ENCODE results near the gene ITM2C.

The ITM2C gene, protein sequence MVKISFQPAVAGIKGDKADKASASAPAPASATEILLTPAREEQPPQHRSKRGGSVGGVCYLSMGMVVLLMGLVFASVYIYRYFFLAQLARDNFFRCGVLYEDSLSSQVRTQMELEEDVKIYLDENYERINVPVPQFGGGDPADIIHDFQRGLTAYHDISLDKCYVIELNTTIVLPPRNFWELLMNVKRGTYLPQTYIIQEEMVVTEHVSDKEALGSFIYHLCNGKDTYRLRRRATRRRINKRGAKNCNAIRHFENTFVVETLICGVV

DNA sequence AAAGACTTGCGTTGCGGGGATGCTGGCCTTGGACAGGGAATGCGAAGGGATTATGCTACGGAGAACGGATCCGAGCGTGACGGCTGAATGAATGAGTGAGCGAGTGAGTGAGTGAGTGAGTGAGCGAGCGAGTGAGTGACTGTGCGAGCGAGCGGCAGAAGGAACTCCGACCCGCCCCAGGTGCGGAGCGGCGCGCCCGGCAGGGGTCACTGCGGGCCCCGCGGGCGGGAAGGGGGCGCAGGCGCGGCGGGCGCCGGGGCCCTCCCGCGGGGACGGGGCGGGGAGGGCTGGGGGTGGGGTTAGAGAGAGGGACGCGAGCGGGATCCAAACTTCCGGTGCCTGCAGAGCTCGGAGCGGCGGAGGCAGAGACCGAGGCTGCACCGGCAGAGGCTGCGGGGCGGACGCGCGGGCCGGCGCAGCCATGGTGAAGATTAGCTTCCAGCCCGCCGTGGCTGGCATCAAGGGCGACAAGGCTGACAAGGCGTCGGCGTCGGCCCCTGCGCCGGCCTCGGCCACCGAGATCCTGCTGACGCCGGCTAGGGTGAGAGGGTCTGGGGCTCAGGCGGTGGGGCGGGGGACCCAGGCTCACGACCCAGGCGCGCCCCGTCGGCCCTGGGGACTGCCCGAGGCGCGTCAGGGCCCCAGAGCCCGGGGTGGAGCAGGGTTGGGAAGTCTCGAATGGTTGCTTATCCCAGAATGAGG is at the start of gene ITM2C:
Gene ITM2C (plus strand): TSS at position 338 of the 702 bp plus-strand sequence. CDS start 84 bp downstream, at position 422.
- DNase-seq (ENCODE audit: low read depth in 2 of 2) = peak; percentile 62

DNA sequence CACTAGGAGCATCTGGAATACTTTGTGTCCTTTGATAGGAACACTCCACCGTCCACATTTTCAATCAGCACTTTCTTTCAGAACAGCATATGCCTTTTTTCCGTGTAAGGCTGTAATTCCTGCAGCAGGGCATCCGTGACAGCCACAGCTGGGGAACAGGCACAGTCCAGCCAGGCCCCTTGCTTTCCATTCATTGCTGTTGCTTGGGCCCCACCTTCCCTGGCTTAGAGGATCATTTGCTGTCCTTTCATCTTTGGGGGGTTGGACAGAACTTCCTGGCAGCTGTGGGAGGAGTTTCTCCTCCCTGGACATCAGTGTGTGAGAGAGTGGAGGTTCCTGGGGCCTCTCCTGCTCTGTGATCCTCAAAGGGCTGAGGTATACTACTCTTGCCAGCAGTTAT is 49.7 kb upstream of the ITM2C start:
- no peak for DNase-seq (ENCODE audit: low read depth in 2 of 2)

DNA sequence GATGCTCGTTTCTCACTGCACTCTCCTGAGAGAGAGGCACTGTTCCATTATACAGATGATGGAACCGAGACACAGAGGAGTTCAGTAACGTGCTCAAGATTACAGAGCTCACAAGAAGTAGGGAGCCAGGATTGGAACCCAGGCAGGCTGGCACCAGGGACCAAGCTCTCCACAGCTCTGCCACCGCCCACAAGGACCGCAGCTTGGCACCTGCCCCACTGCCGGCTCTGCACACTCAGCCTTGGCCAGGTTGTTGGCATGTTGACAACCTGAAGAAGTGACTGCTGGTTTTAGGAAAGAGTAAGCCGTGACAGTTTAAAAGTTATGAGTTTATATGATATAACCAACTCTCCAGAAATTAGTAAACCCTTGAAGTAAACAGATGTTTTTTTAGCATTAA is 48.0 kb upstream of the ITM2C start:
- no peak for DNase-seq (ENCODE audit: low read depth in 2 of 2)

DNA sequence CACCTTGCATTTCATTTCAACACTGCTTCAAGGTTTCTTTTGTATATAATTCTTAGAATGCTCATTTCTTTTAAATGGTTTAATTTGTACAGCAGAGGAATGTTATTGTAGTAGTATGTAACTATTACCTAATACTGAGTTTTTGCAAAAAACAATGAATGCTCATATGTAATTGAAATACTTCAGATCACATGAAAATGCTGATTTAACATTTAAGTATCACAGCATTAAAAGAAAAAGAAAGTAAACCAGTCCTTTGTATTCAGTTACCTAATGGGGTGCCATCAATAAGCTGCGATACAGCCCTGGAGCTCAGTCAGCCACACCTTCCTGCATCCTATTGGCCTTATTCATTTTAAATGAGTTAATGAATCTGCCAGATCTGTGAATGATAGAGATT is 45.3 kb upstream of the ITM2C start:
- DNase-seq (ENCODE audit: low read depth in 2 of 2) = no peak

DNA sequence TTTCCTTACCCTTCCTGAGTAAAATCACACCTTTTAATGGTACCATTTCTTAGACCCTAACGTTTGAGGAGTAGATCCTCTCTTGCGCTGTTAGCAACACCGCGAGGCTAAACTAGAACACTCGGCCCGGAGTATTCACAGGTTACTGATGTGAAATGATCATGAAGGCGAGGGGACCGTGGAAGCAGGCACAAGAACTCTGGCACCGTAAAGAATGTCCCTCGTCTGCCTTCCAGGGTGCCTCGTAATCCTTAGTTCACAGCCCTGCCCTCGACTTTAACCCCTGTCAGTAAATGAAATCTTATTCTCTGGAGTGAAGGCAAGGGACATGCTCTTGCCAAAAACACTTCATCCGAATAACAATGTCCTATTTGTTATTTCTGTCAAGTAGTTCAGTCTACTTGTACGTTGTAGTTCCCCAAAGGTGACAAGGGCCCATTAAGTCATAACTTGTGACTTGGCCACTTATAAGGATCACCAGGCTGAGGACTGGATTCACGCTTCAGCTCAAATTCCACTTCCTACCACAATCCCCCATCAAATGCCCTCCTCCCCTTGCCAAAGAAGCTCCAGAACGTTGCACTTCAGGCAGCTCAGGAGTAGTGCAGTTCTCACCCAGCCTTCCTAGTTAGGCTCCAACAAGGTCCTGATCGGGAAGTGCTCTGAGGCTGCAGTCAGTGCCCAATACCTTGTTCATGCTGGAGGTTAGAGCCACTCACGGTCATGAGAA is 43.3 kb upstream of the ITM2C start:
- DNase-seq (ENCODE audit: low read depth in 2 of 2) = no peak

DNA sequence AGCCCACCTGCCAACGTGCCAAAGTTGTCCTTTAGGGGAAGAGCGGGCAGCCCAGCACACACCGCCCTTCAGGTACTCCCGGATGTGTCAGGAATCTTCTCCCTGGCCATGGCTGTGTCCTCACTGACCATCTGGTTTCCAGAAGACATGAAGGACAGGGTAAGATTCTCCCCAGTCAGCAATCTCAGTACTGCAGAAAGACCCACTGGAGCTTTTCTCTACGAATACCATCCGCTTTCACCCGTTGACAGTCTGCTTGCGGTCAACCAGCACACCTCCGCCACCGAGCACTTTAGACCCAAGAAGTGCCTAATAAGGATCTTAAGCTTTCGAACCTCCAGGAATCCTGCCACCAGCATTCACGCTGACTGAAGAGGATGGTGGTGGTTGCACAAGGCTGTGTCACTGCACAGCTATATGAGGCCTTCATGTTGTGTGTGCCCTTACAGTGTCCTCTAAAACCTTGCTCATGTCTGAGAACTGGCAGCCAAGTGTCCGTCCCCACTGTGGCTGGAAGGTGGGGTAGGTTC is 42.7 kb upstream of the ITM2C start:
- no peak for DNase-seq (ENCODE audit: low read depth in 2 of 2)

DNA sequence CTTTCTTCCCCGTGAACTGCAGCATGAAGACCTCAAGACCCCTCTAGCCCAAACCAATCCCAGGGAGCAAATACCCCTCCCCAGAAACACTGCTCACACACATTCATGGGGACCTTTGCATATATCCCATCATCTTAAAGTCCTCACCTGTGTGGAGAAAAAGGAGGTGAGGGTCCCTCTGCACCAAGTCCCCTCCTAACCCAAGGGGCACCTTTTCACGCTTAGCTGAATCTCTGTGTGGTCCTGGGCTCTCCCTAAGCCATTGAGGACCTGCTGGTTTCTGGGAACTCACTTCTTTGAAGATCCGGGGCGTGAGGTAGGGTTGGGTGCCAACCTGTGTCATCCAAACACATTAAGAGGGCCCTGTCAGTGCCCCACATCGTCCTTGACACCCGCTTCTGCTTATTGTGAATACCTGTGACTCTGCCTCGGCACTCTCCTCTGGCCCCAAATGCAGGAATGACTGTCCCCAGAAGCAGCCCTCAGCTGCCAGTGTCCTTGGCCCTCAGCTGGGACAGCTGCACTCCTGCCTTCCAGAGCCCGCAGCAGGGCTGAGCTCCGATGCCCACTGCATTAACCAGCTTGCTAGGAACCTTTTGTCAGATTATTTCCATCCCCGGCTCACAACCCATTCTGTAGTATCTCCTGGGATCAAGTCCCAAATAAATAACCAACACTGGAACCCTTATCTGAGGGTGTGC is 41.3 kb upstream of the ITM2C start:
- DNase-seq (ENCODE audit: low read depth in 2 of 2) = no peak

DNA sequence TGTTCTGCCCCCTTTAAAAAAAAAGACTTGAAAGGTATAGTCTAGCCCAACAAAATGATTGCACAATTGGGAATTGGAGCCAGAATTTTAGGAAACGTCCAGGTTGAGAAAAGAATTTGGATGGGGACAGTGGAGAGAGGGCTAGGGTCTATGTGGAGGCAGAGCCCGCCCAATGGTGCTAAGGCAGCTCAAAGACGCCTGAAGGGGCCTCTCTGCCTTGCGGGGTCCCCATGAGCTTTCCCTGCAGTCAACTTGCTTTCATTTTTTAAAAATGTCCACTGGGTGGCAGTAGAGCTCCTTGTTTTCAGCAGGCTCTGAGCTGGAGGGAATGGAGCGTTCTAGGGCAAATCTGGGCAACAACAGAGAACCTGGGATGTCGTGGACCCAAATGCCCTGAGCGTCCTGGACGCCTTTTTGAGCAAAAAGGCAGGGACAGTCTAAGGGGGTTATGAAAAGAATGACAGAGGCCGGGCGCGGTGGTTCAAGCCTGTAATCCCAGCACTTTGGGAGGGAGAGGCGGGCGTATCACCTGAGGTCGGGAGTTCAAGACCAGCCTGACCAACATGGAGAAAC is 40.2 kb upstream of the ITM2C start:
- DNase-seq (ENCODE audit: low read depth in 2 of 2) = peak in 1 of 2 donors; percentile 50

DNA sequence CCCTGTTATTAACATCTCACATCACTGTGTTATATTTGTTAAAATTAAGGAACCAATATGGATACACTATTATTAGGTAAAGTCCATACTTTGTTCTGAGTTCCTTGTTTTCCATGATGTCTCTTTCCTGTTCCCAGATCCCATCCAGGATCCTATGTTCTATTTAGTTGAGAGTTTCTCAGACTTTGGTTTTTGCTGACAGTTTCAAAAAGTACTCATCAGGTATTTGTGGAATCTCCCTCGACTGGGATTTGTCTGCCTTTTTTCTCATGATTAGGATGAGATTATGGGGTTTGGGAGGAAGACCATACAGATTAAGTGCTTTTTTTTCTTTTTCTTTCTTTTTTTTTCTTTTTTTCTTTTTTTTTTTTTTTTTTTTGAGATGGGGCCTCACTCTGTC is 39.4 kb upstream of the ITM2C start:
- no peak for DNase-seq (ENCODE audit: low read depth in 2 of 2)

DNA sequence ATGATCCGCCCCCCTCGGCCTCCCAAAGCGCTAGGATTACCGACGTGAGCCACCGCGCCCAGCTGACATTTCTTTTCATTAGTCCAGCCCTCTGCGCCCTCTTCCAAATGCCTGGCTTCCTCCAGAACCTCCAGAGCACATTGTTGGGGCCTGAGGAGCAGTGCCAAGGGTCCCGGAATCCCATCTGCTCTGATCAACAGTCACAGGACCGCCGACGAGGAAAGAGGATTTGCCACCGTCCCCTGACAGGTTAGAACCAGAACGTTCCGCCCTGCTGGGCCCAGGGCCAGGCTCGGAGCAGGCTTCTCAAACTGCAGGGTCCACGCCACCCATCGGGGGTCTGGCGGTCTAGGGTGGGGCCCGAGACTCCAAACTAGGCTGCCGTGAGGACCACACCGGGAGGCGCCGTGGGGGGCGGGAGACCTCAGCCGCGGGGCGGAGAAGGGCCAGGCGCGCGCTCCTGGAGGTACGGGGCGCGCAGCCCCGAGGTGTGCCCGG is 36.9 kb upstream of the ITM2C start:
- no peak for DNase-seq (ENCODE audit: low read depth in 2 of 2)

DNA sequence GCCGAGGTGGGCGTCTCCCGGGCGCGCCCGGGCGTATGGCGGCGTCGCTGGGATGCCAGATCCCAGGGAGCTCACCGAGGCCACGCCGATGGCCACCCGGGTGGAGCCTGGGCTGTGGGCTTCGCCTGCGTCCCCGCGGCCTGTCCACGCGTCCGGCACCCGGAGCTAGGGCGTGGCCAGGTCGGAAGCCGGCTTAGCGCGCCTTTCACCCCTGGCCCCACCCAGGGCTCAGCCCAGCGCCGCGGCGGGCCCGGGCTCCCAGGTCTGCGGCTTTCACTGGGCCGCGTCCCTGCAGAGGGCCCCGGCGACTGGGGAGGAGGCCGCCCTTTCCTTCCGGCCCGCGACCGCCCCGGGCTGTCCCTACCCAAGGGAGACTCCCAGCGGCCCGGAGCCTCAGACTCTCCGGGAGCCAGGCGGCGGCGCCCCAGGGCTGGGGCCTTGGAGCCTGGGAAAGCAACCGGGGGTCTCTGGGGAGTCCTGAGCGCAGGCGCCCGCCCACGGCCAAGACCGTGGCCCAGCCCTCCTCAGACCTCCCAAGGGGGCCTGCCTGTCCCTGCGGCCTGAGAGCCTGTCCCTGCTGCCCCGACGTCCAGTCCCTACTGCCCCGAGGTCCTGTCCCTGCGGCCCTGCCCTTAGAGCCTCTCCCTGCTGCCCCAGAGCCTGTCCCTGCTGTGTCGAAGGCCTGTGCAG is 36.3 kb upstream of the ITM2C start:
- DNase-seq (ENCODE audit: low read depth in 2 of 2) = no peak

DNA sequence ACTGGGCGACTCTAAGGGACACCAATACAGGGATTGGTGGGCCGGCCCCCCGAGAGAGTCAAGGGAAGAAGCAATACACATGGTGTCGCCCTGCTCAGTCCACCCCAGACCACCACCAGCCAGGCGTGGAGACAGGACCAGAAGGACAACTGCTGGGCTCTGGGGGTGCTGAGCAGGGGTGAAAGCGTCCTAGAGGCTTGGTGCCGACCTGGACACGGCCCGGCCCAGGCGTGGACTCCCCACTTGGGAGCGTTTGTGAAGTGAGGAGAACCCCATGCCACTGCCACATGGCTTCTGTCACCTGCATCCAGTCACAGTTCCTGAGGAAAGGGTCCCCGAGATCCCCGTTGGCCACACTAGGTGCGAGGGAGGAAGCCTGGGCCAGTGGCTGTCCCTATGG is 35.4 kb upstream of the ITM2C start:
- DNase-seq (ENCODE audit: low read depth in 2 of 2) = no peak

DNA sequence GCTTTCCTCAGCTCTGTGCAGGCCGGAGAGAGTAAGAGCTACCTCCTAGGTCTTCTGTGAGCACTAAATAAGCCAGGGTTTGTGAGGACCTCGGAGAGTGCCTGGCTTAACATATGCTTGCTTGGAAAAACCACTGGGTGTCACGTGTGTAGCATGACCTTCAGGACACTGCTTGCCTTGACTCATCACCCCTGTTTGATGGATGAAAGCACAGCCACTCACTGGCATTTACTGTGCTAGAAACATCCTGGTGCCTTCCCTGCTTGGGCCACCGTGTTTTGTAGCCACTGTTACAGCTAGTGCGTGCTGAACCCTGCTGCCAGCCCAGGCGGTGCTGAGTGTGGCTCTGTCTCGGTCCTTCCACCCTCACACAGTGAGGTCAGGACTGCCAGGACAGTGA is 34.8 kb upstream of the ITM2C start:
- no peak for DNase-seq (ENCODE audit: low read depth in 2 of 2)

DNA sequence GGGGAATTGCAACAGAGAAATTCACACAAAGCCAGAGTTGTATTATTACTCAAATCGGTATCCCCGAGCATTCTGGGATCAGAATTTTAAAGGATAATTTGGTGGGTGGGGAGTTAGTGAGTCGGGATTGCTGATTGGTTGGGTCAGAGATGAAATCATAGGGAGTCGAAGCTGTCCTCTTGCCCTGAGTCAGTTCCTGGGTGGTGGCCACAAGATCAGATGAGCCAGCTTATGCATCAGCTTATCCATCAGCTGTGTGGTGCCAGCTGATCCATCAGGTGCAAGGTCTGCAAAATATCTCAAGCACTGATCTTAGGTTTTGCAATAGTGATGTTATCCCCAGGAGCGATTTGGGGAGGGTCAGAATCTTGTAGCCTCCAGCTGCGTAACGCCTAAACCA is 34.3 kb upstream of the ITM2C start:
- DNase-seq (ENCODE audit: low read depth in 2 of 2) = no peak

DNA sequence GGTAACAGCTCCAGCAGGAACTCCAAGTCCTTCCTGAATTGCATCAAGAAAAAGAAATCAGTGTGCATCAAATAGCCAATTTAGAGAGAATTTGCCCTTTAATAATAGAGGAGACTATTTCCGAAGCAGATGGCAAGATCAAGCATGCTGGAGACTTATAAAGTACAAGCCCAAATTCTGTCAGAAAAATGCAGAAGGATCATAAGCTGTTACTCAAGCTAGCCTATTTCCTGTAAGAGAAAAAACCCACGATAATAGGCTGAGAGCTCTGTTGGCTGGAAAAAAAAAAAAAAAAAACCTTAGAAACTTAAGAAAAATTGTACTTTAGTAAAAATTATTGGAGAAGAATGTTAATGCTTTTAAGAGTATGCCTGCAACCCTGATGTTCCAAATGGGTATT is 24.4 kb upstream of the ITM2C start:
- no peak for DNase-seq (ENCODE audit: low read depth in 2 of 2)

DNA sequence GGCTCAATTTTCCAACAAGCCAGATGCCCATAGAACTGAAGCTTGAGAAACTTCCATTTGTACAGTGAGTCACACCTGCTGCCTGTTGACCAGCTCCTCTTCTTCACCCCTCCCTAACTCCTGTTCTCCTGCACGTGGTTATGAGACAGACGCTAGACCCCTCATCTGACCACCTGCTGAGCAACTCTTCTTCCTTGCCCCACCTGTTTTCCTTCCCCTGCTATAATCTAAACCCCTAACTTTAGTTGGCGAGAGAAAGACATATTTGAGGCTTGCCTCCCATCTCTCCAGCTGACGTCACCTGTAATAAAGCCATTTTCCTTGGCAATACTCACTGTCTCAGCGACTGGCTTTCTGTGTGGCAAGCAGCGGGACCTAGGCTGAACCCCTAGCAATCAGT is 22.3 kb upstream of the ITM2C start:
- no peak for DNase-seq (ENCODE audit: low read depth in 2 of 2)

DNA sequence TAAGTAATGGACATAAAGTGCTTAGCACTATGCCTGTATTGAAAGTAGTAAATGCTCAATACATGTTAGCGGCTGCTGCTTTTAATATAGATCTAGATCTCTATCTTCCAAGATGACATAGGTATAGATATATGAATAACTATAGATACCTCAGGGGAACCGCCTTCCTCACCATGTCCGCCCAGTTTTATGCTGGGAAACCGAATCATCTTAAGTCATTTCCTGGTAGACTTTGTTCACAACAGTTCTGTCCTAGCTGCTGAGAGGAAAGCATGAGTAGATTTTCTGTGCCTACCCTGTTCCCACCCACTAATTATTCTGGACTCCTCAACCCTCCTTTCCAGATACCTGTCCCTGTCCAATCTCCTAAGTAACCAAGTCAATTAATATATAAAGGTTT is 21.6 kb upstream of the ITM2C start:
- DNase-seq (ENCODE audit: low read depth in 2 of 2) = no peak

DNA sequence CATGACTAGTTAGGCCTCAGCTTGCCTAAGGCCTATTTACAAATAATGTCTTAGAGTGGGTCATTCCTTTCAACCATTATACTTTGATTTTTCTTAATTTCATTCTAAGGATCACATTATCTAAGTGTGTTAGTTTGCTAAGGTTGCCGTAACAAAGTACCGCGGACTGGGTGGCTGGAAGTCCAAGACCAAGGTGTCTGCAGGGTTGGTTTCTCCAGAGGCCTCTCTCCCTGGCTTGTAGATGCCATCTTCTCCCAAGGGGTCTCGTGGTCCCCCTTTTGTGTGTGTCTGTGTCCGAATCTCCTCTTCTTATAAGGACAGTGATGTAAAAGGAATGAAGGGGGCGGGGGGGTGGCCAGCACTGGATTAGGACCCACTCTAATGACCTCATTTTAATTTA is 18.4 kb upstream of the ITM2C start:
- DNase-seq (ENCODE audit: low read depth in 2 of 2) = no peak

DNA sequence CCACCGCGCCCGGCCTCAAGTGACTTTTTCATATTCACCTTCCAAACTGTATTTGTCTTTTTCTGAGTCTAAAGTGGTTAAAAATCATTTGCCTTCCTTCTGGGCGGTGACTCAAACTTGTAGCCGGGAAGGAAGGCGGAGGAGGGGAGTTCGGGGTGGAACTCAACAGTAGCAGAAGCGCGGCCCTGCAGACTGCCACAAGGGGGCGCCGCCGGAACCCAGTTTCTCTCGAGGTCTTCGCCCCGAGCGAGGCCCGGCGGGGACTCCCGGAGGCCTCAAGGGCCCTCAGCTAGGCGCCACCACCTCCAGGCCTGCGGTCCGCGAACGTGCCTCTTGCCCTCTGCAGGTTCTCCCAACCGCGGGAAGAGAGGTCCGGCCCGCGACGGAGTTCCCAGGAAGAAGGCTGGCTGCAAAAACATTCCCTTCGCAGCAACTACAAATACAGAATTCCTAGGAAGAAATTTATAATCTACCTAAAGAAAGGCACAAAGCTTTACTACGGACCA is 16.8 kb upstream of the ITM2C start:
- peak; percentile 92 to 98 for DNase-seq (ENCODE audit: low read depth in 2 of 2)

DNA sequence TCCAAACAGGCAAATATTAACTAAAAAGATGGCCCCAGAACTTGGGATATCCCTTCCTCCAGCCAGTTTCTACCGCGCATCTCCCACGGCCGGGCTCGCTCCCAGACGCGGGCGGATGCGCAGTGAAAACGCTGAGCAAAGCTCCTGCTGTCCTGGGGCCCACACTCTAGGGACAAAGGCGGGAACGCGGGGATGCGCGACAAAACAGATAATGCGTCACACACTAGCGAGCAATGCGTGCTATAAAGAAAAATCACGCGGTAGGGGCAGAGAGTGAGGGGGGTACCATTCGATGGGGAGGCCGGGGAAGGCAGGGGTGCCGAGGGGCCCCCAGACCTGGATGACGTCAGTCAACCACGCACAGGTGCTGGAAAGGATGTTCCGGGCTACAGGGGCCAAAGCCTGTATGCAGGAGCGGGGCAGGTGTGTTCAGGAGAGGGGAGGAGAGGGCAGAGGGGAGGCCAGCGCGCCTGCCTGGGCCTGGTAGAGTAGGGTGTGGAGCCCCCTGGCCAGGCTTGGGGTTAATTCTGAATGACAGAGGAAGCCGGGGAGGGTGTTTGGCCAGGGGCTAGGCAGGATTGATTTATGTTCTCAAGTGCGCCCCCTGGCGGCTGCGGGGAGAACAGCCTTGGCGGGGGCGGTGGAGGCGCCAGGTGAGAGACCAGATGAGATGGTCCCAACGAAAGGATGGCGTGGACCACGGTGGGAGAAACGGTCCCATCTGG is 14.9 kb upstream of the ITM2C start:
- DNase-seq (ENCODE audit: low read depth in 2 of 2) = peak; percentile 66 to 69

All from activated CD4-positive, alpha-beta T cell treated with anti-CD3 and anti-CD28 coated beads for 24 hours (primary cell).